ENCODE measurements around the gene ASTN2. TPM values are rescaled to one million over a fixed set of nuclear protein-coding genes. Genes with fewer than 3 reads are reported as not detected.

The ASTN2 gene
- polyA plus RNA-seq, 2 of the 4 experiments (the other 2 are of a cell fraction): 5.8 to 11.6 TPM

DNA sequence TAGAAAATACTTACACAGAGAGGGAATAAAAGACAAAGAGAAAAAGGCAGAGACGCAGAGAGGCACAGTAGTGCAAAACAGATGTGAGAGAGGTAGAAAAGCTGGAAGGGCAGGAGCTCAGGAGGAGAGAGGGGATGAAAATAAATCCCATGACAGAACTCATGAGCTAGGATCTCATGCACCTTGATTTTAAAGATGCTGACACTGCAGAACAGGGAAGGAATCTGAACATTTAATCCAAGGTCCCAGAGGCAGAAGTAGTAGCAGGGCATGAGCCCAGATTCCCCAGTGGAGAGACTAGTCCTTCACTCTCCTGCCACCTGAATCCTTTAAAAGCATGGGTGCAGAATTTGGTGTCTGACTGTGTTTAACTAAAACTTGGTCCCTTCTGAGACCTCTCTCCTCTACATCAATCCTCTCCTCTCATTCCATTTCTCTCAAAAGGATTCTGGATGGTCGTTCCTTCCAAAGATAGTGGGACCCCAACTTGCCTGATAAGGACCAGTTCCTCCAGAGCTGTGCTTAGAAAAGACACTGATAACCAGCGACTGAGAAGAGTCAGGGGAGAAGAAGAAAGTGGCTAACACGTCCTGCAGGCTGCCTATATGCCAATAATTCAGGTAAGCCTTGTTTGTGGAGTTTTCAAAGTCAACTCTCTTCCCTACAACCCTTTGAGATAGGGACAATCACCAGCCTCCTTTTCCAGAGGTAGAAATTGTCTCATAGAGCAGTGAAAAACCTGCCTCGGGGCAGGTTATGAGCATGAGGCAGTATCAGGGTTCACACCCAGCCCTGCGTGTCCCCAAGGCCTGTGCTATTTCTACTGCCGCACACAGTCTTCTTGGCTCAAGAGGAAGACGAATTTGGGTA lies 931.0 kb downstream of the ASTN2 start:
- Histone ChIP-seq H3K4me1 (0 out of 3 replicates have a peak, but pooled peaks cover 3% of the 10 kb centered on the region), H3K9me3 (no peaks in the 10 kb centered on the region), H3K4me3 (no peak overlapping the region), H3K27ac (0 out of 6 replicates have a peak overlapping the region, but pooled peaks of 1 of the 2 experiments have one; percentile 8), H3K4me2 (no peak overlapping the region)
- ATAC-seq (no peak), DNase-seq (ENCODE audit: low read depth in 1 of 2, low spot score in 1 of 2) (no peak), FAIRE-seq (no peak)
- peak; percentile 95 for TF ChIP-seq MAFK (IDR thresholded peaks at IDR 0.05; ENCODE audit: partially characterized antibody)
- TF ChIP-seq EHF (CRISPR knock-in tag; IDR thresholded peaks at IDR 0.05): no peak
- 84% methylated on average over 8 of the region's 8 CpGs for WGBS (ENCODE audit: missing lambda C conversion rate)
- ChIA-PET CTCF (interaction anchor here (0.9 to 1.0 kb wide), 2 partner anchors 11 kb away, joined by 3 to 4 read pairs; no protein-coding TSS in a partner anchor), POLR2A (no interaction called here)

- ChIA-PET POLR2A (no interaction called here), CTCF (interaction anchor here (0.9 to 1.4 kb wide), 2 partner anchors 13 to 89 kb away, joined by 3 to 4 read pairs; no protein-coding TSS in a partner anchor)
- TF ChIP-seq HDAC2 (IDR thresholded peaks at IDR 0.05) (no peak), RARB (CRISPR knock-in tag; IDR thresholded peaks at IDR 0.05) (no peak), NPAS2 (CRISPR knock-in tag; IDR thresholded peaks at IDR 0.05; ENCODE audit: borderline replicate concordance) (no peak)
- peak overlapping the region in 1 of 2 experiments; percentile 51; a peak in 3 of 6 replicates for H3K27ac ChIP-seq
- H3K4me1 ChIP-seq: 0 out of 3 replicates have a peak, but pooled peaks cover 3% of the 10 kb centered on the region
- 86% methylated on average over 1 of the region's 1 CpG for WGBS (ENCODE audit: missing lambda C conversion rate)
- no peak overlapping the region for H3K4me2 ChIP-seq
- DNase-seq (ENCODE audit: low read depth in 1 of 2, low spot score in 1 of 2): no peak
- no peak for FAIRE-seq
- no peaks in the 10 kb centered on the region for H3K9me3 ChIP-seq
- ATAC-seq: no peak
- H3K4me3 ChIP-seq: no peak overlapping the region
These were observed 932.1 kb downstream of the ASTN2 start for GRCh38 chr9:116482740-116483139.

DNA sequence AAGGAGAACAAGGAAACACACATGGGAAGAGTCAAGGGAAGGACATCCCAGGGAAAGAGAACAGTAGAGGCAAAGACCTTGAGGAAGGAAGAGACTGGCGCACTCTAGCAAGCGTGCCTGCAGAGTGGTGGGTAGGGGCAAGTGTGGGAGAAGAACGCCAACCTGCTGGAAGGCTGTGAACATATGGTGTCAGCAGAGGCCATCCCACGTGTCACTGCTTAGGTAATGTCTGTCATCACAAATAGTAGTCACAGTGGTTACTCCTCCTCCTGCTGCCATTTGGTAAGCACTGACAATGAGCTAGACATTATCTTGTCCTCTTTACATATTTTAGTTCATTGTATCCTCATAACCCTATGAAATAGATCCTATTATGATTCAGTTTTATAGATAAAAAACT lies 934.2 kb downstream of the ASTN2 start:
- Histone ChIP-seq H3K9me3 (no peaks in the 10 kb centered on the region), H3K4me2 (no peak overlapping the region), H3K27ac (no peak overlapping the region), H3K4me1 (0 out of 3 replicates have a peak, but pooled peaks cover 3% of the 10 kb centered on the region), H3K4me3 (no peak overlapping the region)
- 87% methylated on average over 4 of the region's 4 CpGs for WGBS (ENCODE audit: missing lambda C conversion rate)
- POLR2A ChIA-PET: no interaction called here
- DNase-seq (ENCODE audit: low read depth in 1 of 2, low spot score in 1 of 2) (no peak), FAIRE-seq (no peak), ATAC-seq (no peak)
- CTCF ChIA-PET: no interaction called here
- TF ChIP-seq CTCF (IDR thresholded peaks at IDR 0.05): no peak
- TF ChIP-seq CBX8 (IDR thresholded peaks at IDR 0.05): no peak
- TF ChIP-seq, protein P1, sequence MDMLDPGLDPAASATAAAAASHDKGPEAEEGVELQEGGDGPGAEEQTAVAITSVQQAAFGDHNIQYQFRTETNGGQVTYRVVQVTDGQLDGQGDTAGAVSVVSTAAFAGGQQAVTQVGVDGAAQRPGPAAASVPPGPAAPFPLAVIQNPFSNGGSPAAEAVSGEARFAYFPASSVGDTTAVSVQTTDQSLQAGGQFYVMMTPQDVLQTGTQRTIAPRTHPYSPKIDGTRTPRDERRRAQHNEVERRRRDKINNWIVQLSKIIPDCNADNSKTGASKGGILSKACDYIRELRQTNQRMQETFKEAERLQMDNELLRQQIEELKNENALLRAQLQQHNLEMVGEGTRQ (IDR thresholded peaks at IDR 0.05): no peak
- TF ChIP-seq, protein P2, sequence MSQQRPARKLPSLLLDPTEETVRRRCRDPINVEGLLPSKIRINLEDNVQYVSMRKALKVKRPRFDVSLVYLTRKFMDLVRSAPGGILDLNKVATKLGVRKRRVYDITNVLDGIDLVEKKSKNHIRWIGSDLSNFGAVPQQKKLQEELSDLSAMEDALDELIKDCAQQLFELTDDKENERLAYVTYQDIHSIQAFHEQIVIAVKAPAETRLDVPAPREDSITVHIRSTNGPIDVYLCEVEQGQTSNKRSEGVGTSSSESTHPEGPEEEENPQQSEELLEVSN (IDR thresholded peaks at IDR 0.05; ENCODE audit: borderline replicate concordance, low read depth): no peak
- no peak for TF ChIP-seq MYC (IDR thresholded peaks at IDR 0.05; ENCODE audit: borderline replicate concordance, low read length)
- TF ChIP-seq GATA3 (IDR thresholded peaks at IDR 0.05; ENCODE audit: borderline replicate concordance): no peak
- TF ChIP-seq CHD4 (IDR thresholded peaks at IDR 0.05; ENCODE audit: borderline replicate concordance): no peak
- TF ChIP-seq, protein P3, sequence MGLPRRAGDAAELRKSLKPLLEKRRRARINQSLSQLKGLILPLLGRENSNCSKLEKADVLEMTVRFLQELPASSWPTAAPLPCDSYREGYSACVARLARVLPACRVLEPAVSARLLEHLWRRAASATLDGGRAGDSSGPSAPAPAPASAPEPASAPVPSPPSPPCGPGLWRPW (IDR thresholded peaks at IDR 0.05): no peak
- TF ChIP-seq MAZ (IDR thresholded peaks at IDR 0.05; ENCODE audit: borderline replicate concordance, low read depth, low read length): no peak
- TF ChIP-seq TFCP2L1 (CRISPR knock-in tag; IDR thresholded peaks at IDR 0.05): no peak
- no peak for TF ChIP-seq POLR2AphosphoS2 (conservative IDR thresholded peaks at IDR 0.05; ENCODE audit: low read length)
- no peak for TF ChIP-seq RCOR1 (IDR thresholded peaks at IDR 0.05; ENCODE audit: low read depth, low read length)
- TF ChIP-seq EHMT2 (IDR thresholded peaks at IDR 0.05; ENCODE audit: low read depth): no peak
- no peak for TF ChIP-seq EHF (CRISPR knock-in tag; IDR thresholded peaks at IDR 0.05)
- TF ChIP-seq RARB (CRISPR knock-in tag; IDR thresholded peaks at IDR 0.05): no peak
- no peak for TF ChIP-seq ESRRA (IDR thresholded peaks at IDR 0.05; ENCODE audit: borderline replicate concordance, low read length)
